AG09319 (cell line): ENCODE results near the gene GATM.

Experiments used
- DNase-seq: peaks from one replicate; pipeline ENCODE4 v3.0.0-alpha.2; 2010; ENCODE audit warnings: low read depth; ENCODE audit errors: extremely low read depth
- TF ChIP-seq, protein P1 (sequence below): IDR thresholded peaks from 2 replicates; pipeline ENCODE4 v1.5.1; 2011; ENCODE audit warnings: low read depth, mild to moderate bottlenecking, inconsistent platforms, low read length, moderate library complexity

GATM gene

GRCh38 chr15:45397116-45397665 lies 18.8 kb upstream of the GATM start:
- TF ChIP-seq, protein P1, sequence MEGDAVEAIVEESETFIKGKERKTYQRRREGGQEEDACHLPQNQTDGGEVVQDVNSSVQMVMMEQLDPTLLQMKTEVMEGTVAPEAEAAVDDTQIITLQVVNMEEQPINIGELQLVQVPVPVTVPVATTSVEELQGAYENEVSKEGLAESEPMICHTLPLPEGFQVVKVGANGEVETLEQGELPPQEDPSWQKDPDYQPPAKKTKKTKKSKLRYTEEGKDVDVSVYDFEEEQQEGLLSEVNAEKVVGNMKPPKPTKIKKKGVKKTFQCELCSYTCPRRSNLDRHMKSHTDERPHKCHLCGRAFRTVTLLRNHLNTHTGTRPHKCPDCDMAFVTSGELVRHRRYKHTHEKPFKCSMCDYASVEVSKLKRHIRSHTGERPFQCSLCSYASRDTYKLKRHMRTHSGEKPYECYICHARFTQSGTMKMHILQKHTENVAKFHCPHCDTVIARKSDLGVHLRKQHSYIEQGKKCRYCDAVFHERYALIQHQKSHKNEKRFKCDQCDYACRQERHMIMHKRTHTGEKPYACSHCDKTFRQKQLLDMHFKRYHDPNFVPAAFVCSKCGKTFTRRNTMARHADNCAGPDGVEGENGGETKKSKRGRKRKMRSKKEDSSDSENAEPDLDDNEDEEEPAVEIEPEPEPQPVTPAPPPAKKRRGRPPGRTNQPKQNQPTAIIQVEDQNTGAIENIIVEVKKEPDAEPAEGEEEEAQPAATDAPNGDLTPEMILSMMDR = no peak
- no peak for DNase-seq

DNA sequence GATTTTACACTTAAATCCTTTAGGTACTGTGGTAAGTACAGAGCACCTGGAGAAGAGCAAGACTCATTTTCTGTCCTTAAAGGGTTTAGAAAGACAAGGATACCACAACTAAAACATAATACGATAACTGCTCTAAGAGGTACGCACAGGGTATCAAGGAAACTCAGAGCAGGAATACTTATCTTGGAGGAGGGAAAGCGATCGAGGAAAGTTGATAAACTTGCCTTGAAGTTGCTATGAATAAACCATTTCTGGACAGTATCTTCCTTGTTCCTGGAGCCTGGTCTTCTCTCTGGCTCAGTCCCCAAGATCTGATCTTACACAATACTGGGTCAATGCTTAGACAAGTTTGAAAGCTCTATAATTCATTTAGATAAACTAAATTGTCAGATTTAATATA lies 17.6 kb upstream of the GATM start:
- no peak for DNase-seq
- TF ChIP-seq, protein P1 = no peak

GRCh38 chr15:45394681-45395080 lies 16.3 kb upstream of the GATM start:
- no peak for DNase-seq

GRCh38 chr15:45393851-45394250 lies 15.5 kb upstream of the GATM start:
- no peak for DNase-seq
- TF ChIP-seq, protein P1 = no peak; the same call in none of the 2 replicates

More at GRCh38 chr15:45394681-45395080, 16.3 kb upstream of the GATM start:
- TF ChIP-seq, protein P1 = no peak

GRCh38 chr15:45392584-45392855 lies 14.2 kb upstream of the GATM start:
- no peak for DNase-seq
- TF ChIP-seq, protein P1 = no peak

DNA sequence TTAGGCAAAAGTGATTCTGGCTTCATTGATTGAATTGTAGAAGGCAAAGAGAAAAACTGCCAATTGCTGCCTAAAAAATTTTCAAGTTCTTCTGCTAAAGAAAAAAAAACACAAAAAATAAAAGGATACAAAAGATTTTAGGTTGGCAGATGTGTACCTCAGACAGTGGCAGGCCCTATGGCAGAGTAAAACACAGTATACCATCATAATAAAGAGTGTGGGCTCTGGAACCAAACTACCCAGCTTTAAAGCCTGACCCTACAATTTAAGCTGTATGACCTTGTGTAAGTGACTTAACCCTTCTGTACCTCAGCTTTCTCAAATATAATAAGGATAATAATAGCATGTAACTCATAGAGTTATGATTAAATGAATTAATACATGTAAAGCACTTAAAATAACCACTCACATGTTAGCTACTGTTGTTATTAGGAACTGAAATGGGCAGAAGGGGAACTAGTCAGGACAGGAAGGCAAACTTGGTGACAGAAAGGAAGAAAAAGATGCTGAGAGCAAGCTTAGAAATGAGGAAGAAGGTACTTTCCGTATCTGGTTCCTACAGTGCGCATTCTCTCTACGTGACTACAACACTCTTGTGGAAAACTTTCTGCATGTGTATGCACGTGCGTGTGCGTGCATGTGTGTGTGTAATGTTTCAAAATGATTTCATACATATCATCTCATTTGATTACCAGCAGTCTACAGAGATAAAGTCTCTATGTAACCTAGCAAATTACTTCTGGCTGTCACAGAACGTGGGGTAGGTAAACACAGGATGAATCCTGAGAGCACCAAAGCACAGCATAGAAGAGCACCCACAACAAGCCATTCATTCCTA lies 13.6 kb upstream of the GATM start:
- no peak for DNase-seq
- TF ChIP-seq, protein P1 = no peak

DNA sequence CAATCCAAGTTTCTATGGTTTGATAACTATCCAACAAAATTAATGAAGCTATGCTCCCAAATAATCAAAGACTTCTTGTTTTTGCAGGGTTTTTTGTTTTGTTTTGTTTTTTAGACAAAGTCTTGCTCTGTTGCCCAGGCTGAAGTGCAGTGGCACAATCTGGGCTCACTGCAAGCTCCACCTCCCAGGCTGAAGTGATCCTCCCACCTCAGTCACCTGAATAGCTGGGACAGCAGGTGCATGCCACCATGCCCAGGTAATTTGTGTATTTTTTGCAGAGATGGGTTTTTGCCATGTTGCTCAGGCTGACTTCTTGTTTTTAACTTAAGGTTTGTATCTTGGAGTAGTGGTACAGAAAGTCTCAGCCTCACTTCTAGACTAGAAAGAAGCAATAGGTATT lies 11.0 kb upstream of the GATM start:
- TF ChIP-seq, protein P1 = no peak
- no peak for DNase-seq
